HEK293 (cell line): Measurements from ENCODE around the gene SIGMAR1.
"Not testable (repeated sequence)": the region's sequence is repeated elsewhere in the genome, so short reads cannot be mapped to it uniquely, and the experiment has no call there.

Experiments used
- CTCF ChIA-PET: fragments of 350-600 bp; formaldehyde crosslinking; extraction: SDS; loops from one replicate; lab custom pipeline; 2021; ENCODE audit warnings: antibody characterized with exemption; lab: Yijun Ruan, JAX
- POLR2A ChIA-PET: fragments of 300-600 bp; formaldehyde crosslinking; extraction: SDS; loops from one replicate; lab custom pipeline; 2020; ENCODE audit warnings: antibody characterized with exemption, inconsistent platforms; lab: Yijun Ruan, JAX
- H3K27ac ChIP-seq: fragments of 200-500 bp; sonication (Bioruptor generic); 2 replicates; pipeline ENCODE4 v1.5.1; 2014; ENCODE audit warnings: low read depth, low read length, control low read depth, inconsistent platforms; ENCODE audit errors: extremely low read depth
- H3K36me3 ChIP-seq, 2 experiments: fragments of 200-500 bp in 1 of 2; sonication (Bioruptor generic) in 1 of 2; 1 replicate in 1 of 2; 2 replicates in 1 of 2; pipeline ENCODE4 v1.5.1; 2014 to 2017; ENCODE audit warnings: inconsistent platforms in 2 of 2, low read length in 2 of 2; ENCODE audit not compliant: control insufficient read depth in 2 of 2, insufficient read depth in 1 of 2
- H3K4me1 ChIP-seq: fragments of 200-500 bp; sonication (Bioruptor generic); 2 replicates; pipeline ENCODE4 v1.5.1; 2014; ENCODE audit warnings: mild to moderate bottlenecking, low read length, inconsistent platforms; ENCODE audit not compliant: control insufficient read depth, insufficient read depth
- H3K4me3 ChIP-seq: 2 replicates; pipeline ENCODE4 v1.5.1; 2011; ENCODE audit warnings: low read depth, mild to moderate bottlenecking, control low read depth, low read length, moderate library complexity
- H3K9me3 ChIP-seq: fragments of 200-500 bp; sonication (Bioruptor generic); 2 replicates; pipeline ENCODE4 v1.5.1; 2014; ENCODE audit warnings: low read depth, low read length, inconsistent platforms; ENCODE audit not compliant: control insufficient read depth, insufficient read depth
- FEZF1 ChIP-seq: fragments of 450-650 bp; formaldehyde crosslinking; IDR thresholded peaks from 2 replicates; pipeline ENCODE4 v1.5.1; 2016; ENCODE audit warnings: missing biosample characterization, missing genetic modification characterization
- GLIS1 ChIP-seq: fragments of 450-650 bp; formaldehyde crosslinking; IDR thresholded peaks from 2 replicates; pipeline ENCODE4 v1.5.1; 2016; ENCODE audit warnings: missing biosample characterization, missing genetic modification characterization
- KLF16 ChIP-seq: fragments of 450-650 bp; formaldehyde crosslinking; IDR thresholded peaks from 2 replicates; pipeline ENCODE4 v1.5.1; 2017; ENCODE audit warnings: missing biosample characterization, missing genetic modification characterization
- KLF8 ChIP-seq: fragments of 450-650 bp; formaldehyde crosslinking; IDR thresholded peaks from 2 replicates; pipeline ENCODE4 v1.5.1; 2016; ENCODE audit warnings: missing biosample characterization, missing genetic modification characterization
- SP2 ChIP-seq: fragments of 450-650 bp; formaldehyde crosslinking; IDR thresholded peaks from 2 replicates; pipeline ENCODE4 v1.5.1; 2016; ENCODE audit warnings: missing biosample characterization, missing genetic modification characterization
- WT1 ChIP-seq: fragments of 450-650 bp; formaldehyde crosslinking; IDR thresholded peaks from 2 replicates; pipeline ENCODE4 v1.5.1; 2016; ENCODE audit warnings: missing biosample characterization, missing genetic modification characterization
- ZBTB17 ChIP-seq: fragments of 450-650 bp; formaldehyde crosslinking; IDR thresholded peaks from 2 replicates; pipeline ENCODE4 v1.5.1; 2016; ENCODE audit warnings: missing biosample characterization, missing genetic modification characterization
- ZBTB20 ChIP-seq: fragments of 450-650 bp; formaldehyde crosslinking; IDR thresholded peaks from 2 replicates; pipeline ENCODE4 v1.5.1; 2016; ENCODE audit warnings: missing biosample characterization, missing genetic modification characterization
- ZIC2 ChIP-seq: fragments of 450-650 bp; formaldehyde crosslinking; IDR thresholded peaks from 2 replicates; pipeline ENCODE4 v1.5.1; 2016; ENCODE audit warnings: missing biosample characterization, missing genetic modification characterization
- ZNF140 ChIP-seq: fragments of 450-650 bp; formaldehyde crosslinking; IDR thresholded peaks from 2 replicates; pipeline ENCODE4 v1.5.1; 2016; ENCODE audit warnings: missing biosample characterization, missing genetic modification characterization
- ZNF175 ChIP-seq: fragments of 450-650 bp; formaldehyde crosslinking; IDR thresholded peaks from 2 replicates; pipeline ENCODE4 v1.5.1; 2016; ENCODE audit warnings: missing biosample characterization, missing genetic modification characterization
- ZNF2 ChIP-seq: fragments of 450-650 bp; formaldehyde crosslinking; IDR thresholded peaks from 2 replicates; pipeline ENCODE4 v1.5.1; 2016; ENCODE audit warnings: missing biosample characterization, missing genetic modification characterization
- ZNF211 ChIP-seq: fragments of 450-650 bp; formaldehyde crosslinking; IDR thresholded peaks from 2 replicates; pipeline ENCODE4 v1.5.1; 2016; ENCODE audit warnings: low read depth, missing biosample characterization, missing genetic modification characterization
- ZNF335 ChIP-seq: fragments of 450-650 bp; formaldehyde crosslinking; conservative IDR thresholded peaks from 2 replicates; pipeline ENCODE4 v1.5.1; 2016; ENCODE audit warnings: missing biosample characterization, missing genetic modification characterization
- ZNF350 ChIP-seq: fragments of 450-650 bp; formaldehyde crosslinking; IDR thresholded peaks from 2 replicates; pipeline ENCODE4 v1.5.0; 2017; ENCODE audit warnings: missing biosample characterization, mild to moderate bottlenecking, missing genetic modification characterization
- ZNF354C ChIP-seq: fragments of 450-650 bp; formaldehyde crosslinking; IDR thresholded peaks from 2 replicates; pipeline ENCODE4 v1.5.1; 2016; ENCODE audit warnings: missing biosample characterization, missing genetic modification characterization, low read depth, borderline replicate concordance
- ZNF501 ChIP-seq: fragments of 450-650 bp; formaldehyde crosslinking; IDR thresholded peaks from 2 replicates; pipeline ENCODE4 v1.5.1; 2016; ENCODE audit warnings: missing biosample characterization, missing genetic modification characterization
- ZNF549 ChIP-seq: fragments of 450-650 bp; IDR thresholded peaks from 2 replicates; pipeline ENCODE4 v1.5.1; 2018; ENCODE audit warnings: missing biosample characterization, missing genetic modification characterization, mild to moderate bottlenecking, inconsistent platforms, moderate library complexity
- ZNF561 ChIP-seq: fragments of 450-650 bp; IDR thresholded peaks from 2 replicates; pipeline ENCODE4 v1.5.1; 2018; ENCODE audit warnings: missing biosample characterization, missing genetic modification characterization, borderline replicate concordance
- ZNF596 ChIP-seq: fragments of 450-650 bp; IDR thresholded peaks from 2 replicates; pipeline ENCODE4 v1.5.0; 2018; ENCODE audit warnings: missing biosample characterization, mild to moderate bottlenecking, missing genetic modification characterization, moderate library complexity
- ZNF623 ChIP-seq: fragments of 450-650 bp; formaldehyde crosslinking; IDR thresholded peaks from 2 replicates; pipeline ENCODE4 v1.5.1; 2016; ENCODE audit warnings: missing biosample characterization, missing genetic modification characterization
- ZNF660 ChIP-seq: fragments of 450-650 bp; IDR thresholded peaks from 2 replicates; pipeline ENCODE4 v1.5.1; 2018; ENCODE audit warnings: missing biosample characterization, mild to moderate bottlenecking, missing genetic modification characterization
- TF ChIP-seq, protein P1 (sequence below): fragments of 450-650 bp; formaldehyde crosslinking; IDR thresholded peaks from 2 replicates; pipeline ENCODE4 v1.5.1; 2017; ENCODE audit warnings: missing biosample characterization, missing genetic modification characterization

Gene SIGMAR1

DNA sequence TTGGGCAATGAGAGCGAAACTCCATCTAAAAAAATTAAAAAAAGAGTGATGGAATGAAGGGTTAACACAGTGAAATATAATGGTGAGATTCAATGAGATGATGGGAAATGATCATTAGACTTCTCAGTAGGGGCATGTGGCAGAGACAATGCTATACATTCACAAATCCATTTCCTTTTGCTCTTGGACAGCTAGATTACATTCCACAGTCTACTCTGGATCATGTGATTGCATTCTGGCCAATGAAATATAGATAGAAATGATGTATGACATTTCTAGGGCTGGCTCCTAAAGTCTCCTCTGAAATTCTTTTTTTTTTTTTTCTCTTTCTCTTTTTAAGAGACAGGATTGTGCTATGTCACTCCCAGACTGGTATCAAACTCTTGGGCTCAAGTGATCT is 5.1 kb upstream of the SIGMAR1 start:
- POLR2A ChIA-PET, result interaction anchor here (0.7 to 1.6 kb wide), 4 partner anchors 9 to 1119 kb away, joined by 3 to 5 read pairs (median 3); partner anchors contain the start of gene IL11RA
- TF ChIP-seq ZNF211 (tag by site-specific recombination) (no peak), ZNF561 (tag by site-specific recombination) (no peak), ZNF350 (tag by site-specific recombination) (no peak), KLF16 (tag by site-specific recombination) (no peak), ZNF140 (tag by site-specific recombination) (no peak), ZNF354C (no peak), ZNF549 (no peak), ZNF2 (tag by site-specific recombination) (no peak), ZNF596 (tag by site-specific recombination) (no peak), FEZF1 (tag by site-specific recombination) (no peak), ZNF623 (tag by site-specific recombination) (no peak), WT1 (no peak), ZBTB20 (tag by site-specific recombination) (no peak), KLF8 (no peak), ZNF660 (tag by site-specific recombination) (no peak), ZNF501 (no peak)
- TF ChIP-seq, protein P1, sequence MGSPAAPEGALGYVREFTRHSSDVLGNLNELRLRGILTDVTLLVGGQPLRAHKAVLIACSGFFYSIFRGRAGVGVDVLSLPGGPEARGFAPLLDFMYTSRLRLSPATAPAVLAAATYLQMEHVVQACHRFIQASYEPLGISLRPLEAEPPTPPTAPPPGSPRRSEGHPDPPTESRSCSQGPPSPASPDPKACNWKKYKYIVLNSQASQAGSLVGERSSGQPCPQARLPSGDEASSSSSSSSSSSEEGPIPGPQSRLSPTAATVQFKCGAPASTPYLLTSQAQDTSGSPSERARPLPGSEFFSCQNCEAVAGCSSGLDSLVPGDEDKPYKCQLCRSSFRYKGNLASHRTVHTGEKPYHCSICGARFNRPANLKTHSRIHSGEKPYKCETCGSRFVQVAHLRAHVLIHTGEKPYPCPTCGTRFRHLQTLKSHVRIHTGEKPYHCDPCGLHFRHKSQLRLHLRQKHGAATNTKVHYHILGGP (tag by site-specific recombination), result no peak
- TF ChIP-seq, all 188 proteins: peak for 0
- Histone ChIP-seq H3K4me3 (no peak overlapping the region), H3K9me3 (no peaks in the 10 kb centered on the region), H3K36me3 (peaks cover 0 to 4% of the 10 kb centered on the region in 2 experiments; a peak in 1 of 3 replicates), H3K27ac (no peak overlapping the region), H3K4me1 (no peaks in the 10 kb centered on the region; the same call in 1 of the 2 replicates)
- CTCF ChIA-PET, result interaction anchor here (0.5 to 13.3 kb wide), 7 partner anchors 7 to 501 kb away, joined by 3 to 125 read pairs (median 3); partner anchors contain the start of gene SIGMAR1

DNA sequence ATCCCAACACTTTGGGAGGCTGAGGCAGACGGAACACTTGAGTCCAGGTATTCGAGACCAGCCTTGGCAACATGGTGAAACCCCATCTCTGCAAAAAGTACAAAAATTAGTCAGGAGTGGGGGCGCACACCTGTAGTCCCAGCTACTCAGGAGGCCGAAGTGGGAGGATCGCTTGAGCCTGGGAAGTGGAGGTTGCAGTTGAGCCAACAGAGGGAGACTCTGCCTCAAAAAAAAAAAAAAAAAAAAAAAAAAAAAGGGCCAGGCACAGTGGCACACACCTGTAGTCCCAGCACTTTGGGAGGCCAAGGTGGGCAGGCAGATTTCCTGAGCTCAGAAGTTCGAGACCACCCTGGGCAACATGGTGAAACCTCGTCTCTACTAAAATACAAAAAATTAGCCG is 1.7 kb upstream of the SIGMAR1 start:
- ChIA-PET CTCF (interaction anchor here (0.7 to 8.3 kb wide), 2 partner anchors 9 to 17 kb away, joined by 3 to 125 read pairs; partner anchors contain the start of genes GALT and IL11RA), POLR2A (interaction anchor here (3.8 to 7.0 kb wide), 2 partner anchors 7 to 13 kb away, joined by 21 to 90 read pairs; partner anchors contain the start of genes GALT and IL11RA)

DNA sequence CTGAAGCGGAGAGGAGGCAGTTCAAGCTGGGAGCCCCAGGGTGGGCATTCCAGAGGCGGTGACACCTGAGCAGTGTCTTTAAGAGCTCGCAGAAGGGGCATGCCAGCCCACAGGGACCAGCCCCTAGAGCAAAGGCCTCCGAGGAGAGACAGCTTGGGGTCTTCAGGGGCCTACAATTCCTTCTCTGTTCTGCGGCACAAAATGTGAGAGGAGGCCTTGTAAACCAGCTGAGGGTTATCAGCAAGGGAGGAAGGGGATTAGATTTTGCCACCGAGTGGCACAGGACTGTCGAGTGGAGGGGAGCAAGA is 505 bp upstream of the SIGMAR1 start:
- Histone ChIP-seq H3K27ac (peak overlapping the region; percentile 77; the same call in 1 of the 2 replicates), H3K4me3 (peak overlapping the region; percentile 67), H3K36me3 (peaks cover 0 to 15% of the 10 kb centered on the region in 2 experiments; a peak in 2 of 3 replicates), H3K4me1 (no peaks in the 10 kb centered on the region), H3K9me3 (no peaks in the 10 kb centered on the region)
- POLR2A ChIA-PET, result interaction anchor here (1.0 to 7.0 kb wide), 12 partner anchors 8 to 1613 kb away, joined by 3 to 90 read pairs (median 8); partner anchors contain the start of genes ARID3C, DCTN3, DNAJA1 and GALT
- TF ChIP-seq ZNF211 (tag by site-specific recombination) (no peak), ZIC2 (tag by site-specific recombination) (peak; percentile 53), ZBTB17 (0 out of 2 replicates have a peak, but pooled peaks have one; percentile 13), ZNF175 (tag by site-specific recombination) (no peak), ZNF335 (tag by site-specific recombination) (peak; percentile 6), GLIS1 (tag by site-specific recombination) (no peak), SP2 (tag by site-specific recombination) (peak; percentile 56; the same call in 1 of the 2 replicates)
- CTCF ChIA-PET, result interaction anchor here (0.6 to 8.3 kb wide), 8 partner anchors 9 to 259 kb away, joined by 3 to 164 read pairs (median 7); partner anchors contain the start of genes GALT, IL11RA and RPP25L

More for the DNA sequence above, 1.7 kb upstream of the SIGMAR1 start:
- H3K27ac ChIP-seq, H3K4me3 ChIP-seq, H3K4me1 ChIP-seq, H3K9me3 ChIP-seq: not testable (repeated sequence)
- peaks cover 0 to 15% of the 10 kb centered on the region in 2 experiments; a peak in 2 of 3 replicates for H3K36me3 ChIP-seq
